ENCODE results near the gene STRAP.
"Not testable (repeated sequence)": the region's sequence is repeated elsewhere in the genome, so short reads cannot be mapped to it uniquely, and the experiment has no call there.

STRAP gene

GRCh38 chr12:15928870-15929571 is 46.8 kb downstream of the STRAP start:
- DNase-seq, result no peak

GRCh38 chr12:15931590-15932053 is 49.4 kb downstream of the STRAP start:
- DNase-seq, result no peak

- DNase-seq, result no peak
Measured at GRCh38 chr12:15932327-15932726, 50.1 kb downstream of the STRAP start.

- DNase-seq, result no peak
Measured at GRCh38 chr12:15932971-15933370, 50.8 kb downstream of the STRAP start.

- no peak for DNase-seq
Measured at GRCh38 chr12:15933751-15934150, 51.6 kb downstream of the STRAP start.

GRCh38 chr12:15936751-15937150 is 54.6 kb downstream of the STRAP start:
- DNase-seq, result no peak

GRCh38 chr12:15937902-15938301 is 55.7 kb downstream of the STRAP start:
- DNase-seq, result no peak

GRCh38 chr12:15939111-15939510 is 56.9 kb downstream of the STRAP start:
- no peak for DNase-seq

- no peak for DNase-seq
Measured at GRCh38 chr12:15942475-15942874, 60.3 kb downstream of the STRAP start.

- DNase-seq, result not testable (repeated sequence)
Measured at GRCh38 chr12:15943519-15943918, 61.3 kb downstream of the STRAP start.

- DNase-seq, result not testable (repeated sequence)
Measured at GRCh38 chr12:15948461-15948860, 66.3 kb downstream of the STRAP start.
